Endothelial cell of umbilical vein (primary cell): ENCODE data around the gene SLC39A5. TPM values are rescaled to one million over a fixed set of nuclear protein-coding genes. Genes with fewer than 3 reads are reported as not detected.
A peak's percentile ranks its signal among the peaks of the same experiment; 100 is the strongest.

Experiments used
- BruUV-seq: library from RNA; stranded (reverse); fragments of 400-500 nt; replicated peaks from 2 replicates; lab custom pipeline; 2021; lab: Mats Ljungman, UMichigan
- CTCF ChIA-PET: fragments of 300-600, 350-600 bp; sonication (Branson Sonifier 250); formaldehyde crosslinking; loops from one replicate; lab custom pipeline; 2021; ENCODE audit warnings: antibody characterized with exemption, inconsistent platforms; lab: Charles Lee
- POLR2A ChIA-PET: fragments of 300-600, 350-600 bp; sonication (Branson Sonifier 250); formaldehyde crosslinking; loops from one replicate; lab custom pipeline; 2021; ENCODE audit warnings: antibody characterized with exemption, inconsistent platforms; lab: Charles Lee
- DNase-seq: peaks from one replicate; pipeline ENCODE4 v3.0.0-alpha.2; 2011; ENCODE audit warnings: low read depth, low spot score
- FAIRE-seq: peaks from 2 replicates; lab custom pipeline; 2011; peaks lifted over from hg19 to GRCh38; lab: Jason Lieb, UNC
- H2AFZ ChIP-seq: 2 replicates; pipeline ENCODE4 v1.6.0; 2012; ENCODE audit warnings: low read depth, low read length, control low read depth, inconsistent platforms
- H3K27ac ChIP-seq: 2 replicates; pipeline ENCODE4 v1.5.1; 2011; ENCODE audit warnings: low read depth, mild to moderate bottlenecking, control low read depth, low read length, moderate library complexity; ENCODE audit not compliant: insufficient read depth
- H3K27me3 ChIP-seq, 2 experiments: 2 replicates each; pipeline versions ENCODE4 v1.6.0 to v1.6.1; 2011; ENCODE audit warnings: low read length in 2 of 2, mixed read lengths in 1 of 2; ENCODE audit not compliant: control insufficient read depth in 2 of 2, insufficient read depth in 2 of 2
- H3K36me3 ChIP-seq, 2 experiments: 2 replicates in 1 of 2; 3 replicates in 1 of 2; pipeline ENCODE4 v1.5.1; 2011; ENCODE audit warnings: low read length in 2 of 2, mild to moderate bottlenecking in 1 of 2, moderate library complexity in 1 of 2; ENCODE audit not compliant: control insufficient read depth in 2 of 2, insufficient read depth in 2 of 2; ENCODE audit errors: extremely low read depth in 1 of 2
- H3K4me1 ChIP-seq: 3 replicates; pipeline ENCODE4 v1.5.1; 2011; ENCODE audit warnings: mild to moderate bottlenecking, low read length; ENCODE audit not compliant: control insufficient read depth, insufficient read depth; ENCODE audit errors: extremely low read depth
- H3K4me2 ChIP-seq: 2 replicates; pipeline ENCODE4 v1.6.1; 2011; ENCODE audit warnings: low read length, control low read depth, mixed read lengths; ENCODE audit not compliant: insufficient read depth
- H3K4me3 ChIP-seq, 3 experiments: fragments of 200-600 bp in 1 of 3; sonication (generic), shearing (Covaris generic) in 1 of 3; replicated peaks in 1 of 3; 2 replicates each; pipeline ENCODE4 v1.5.1; 2011 to 2016; ENCODE audit warnings: control low read depth in 3 of 3, low read length in 3 of 3, mild to moderate bottlenecking in 2 of 3, inconsistent platforms in 1 of 3, low read depth in 1 of 3, moderate library complexity in 1 of 3; ENCODE audit not compliant: insufficient read depth in 1 of 3
- H3K79me2 ChIP-seq: 2 replicates; pipeline ENCODE4 v1.6.0; 2012; ENCODE audit warnings: low read length, inconsistent platforms; ENCODE audit not compliant: control insufficient read depth, insufficient read depth
- H3K9ac ChIP-seq: replicated peaks from 2 replicates; pipeline ENCODE3; 2011; ENCODE audit warnings: low read length, control low read depth; ENCODE audit not compliant: insufficient read depth; ENCODE audit errors: extremely low read depth
- H3K9me1 ChIP-seq: replicated peaks from 3 replicates; pipeline ENCODE4 v1.6.0; 2011; ENCODE audit warnings: mild to moderate bottlenecking, low read length; ENCODE audit not compliant: control insufficient read depth, insufficient read depth; ENCODE audit errors: extremely low read depth
- H3K9me3 ChIP-seq: replicated peaks from 2 replicates; pipeline ENCODE4 v1.5.1; 2012; ENCODE audit warnings: low read length, inconsistent platforms; ENCODE audit not compliant: control insufficient read depth, insufficient read depth
- H4K20me1 ChIP-seq: replicated peaks from 2 replicates; pipeline ENCODE3; 2011; ENCODE audit warnings: mild to moderate bottlenecking, low read length; ENCODE audit not compliant: control insufficient read depth, insufficient read depth; ENCODE audit errors: extremely low read depth
- CTCF ChIP-seq, 2 donors: IDR thresholded peaks; 1 replicate in 1 of 2; 2 replicates in 1 of 2; pipeline ENCODE4 v1.5.1; 2011; ENCODE audit warnings: low read length in 2 of 2, mild to moderate bottlenecking in 2 of 2, moderate library complexity in 2 of 2, control low read depth in 1 of 2, inconsistent platforms in 1 of 2, low read depth in 1 of 2; ENCODE audit not compliant: insufficient read depth in 1 of 2; ENCODE audit errors: extremely low read depth in 1 of 2
- EZH2 ChIP-seq: IDR thresholded peaks from 2 replicates; pipeline ENCODE4 v1.6.1; 2012; ENCODE audit warnings: borderline replicate concordance, low read depth, mild to moderate bottlenecking, moderate library complexity, low read length, inconsistent platforms; ENCODE audit not compliant: severe bottlenecking
- FOS ChIP-seq: IDR thresholded peaks from 2 replicates; pipeline ENCODE4 v1.6.1; 2011; ENCODE audit warnings: mild to moderate bottlenecking, low read length, moderate library complexity, borderline replicate concordance; ENCODE audit not compliant: insufficient read depth
- GATA2 ChIP-seq: IDR thresholded peaks from 2 replicates; pipeline ENCODE4 v1.7.0; 2011; ENCODE audit warnings: low read depth, mild to moderate bottlenecking, moderate library complexity, mixed read lengths, low read length; ENCODE audit not compliant: insufficient read length, insufficient read depth
- JUN ChIP-seq: IDR thresholded peaks from 2 replicates; pipeline ENCODE4 v1.6.1; 2011; ENCODE audit warnings: borderline replicate concordance, low read depth; ENCODE audit not compliant: insufficient read length, insufficient read depth
- MYC ChIP-seq: IDR thresholded peaks from one replicate; pipeline ENCODE4 v1.6.1; 2011; ENCODE audit warnings: mild to moderate bottlenecking, low read depth, low read length
- POLR2A ChIP-seq: IDR thresholded peaks from 2 replicates; pipeline ENCODE4 v1.6.1; 2012; ENCODE audit warnings: low read depth, mild to moderate bottlenecking, control low read depth, low read length
- POLR2AphosphoS5 ChIP-seq: IDR thresholded peaks from 2 replicates; pipeline ENCODE4 v1.6.1; 2012; ENCODE audit warnings: low read depth, mild to moderate bottlenecking, control low read depth, low read length, moderate library complexity; ENCODE audit not compliant: insufficient read depth
- dilution Hi-C: fragments of 300-500 bp; cut with MboI; formaldehyde crosslinking; loops from one replicate; pipeline ENCODE4 v1.15.0; 2019; ENCODE audit warnings: low sequenced_read_pairs; ENCODE audit not compliant: extremely low pct_ligation_motif_present
- intact Hi-C: fragments of 100-400 bp; cut with micrococcal nuclease; formaldehyde crosslinking; loops from one replicate; pipeline ENCODE4 v1.10.0; 2022
- polyA plus RNA-seq, 4 experiments: library from polyadenylated mRNA; depleted of rRNA in 3 of 4; stranded (reverse) in 3 of 4; unstranded in 1 of 4; fragments of >200 nt; gene quantifications; 2 replicates each; pipeline versions ENCODE4 v1.2.1 to v1.2.3, GENCODE V29; 2011 to 2012; ENCODE audit warnings: missing spikeins in 1 of 4
- total RNA-seq: library from RNA; stranded (reverse); gene quantifications from 2 replicates; pipeline ENCODE4 v1.2.3, GENCODE V29; 2021
- TF ChIP-seq, protein P1 (sequence below): IDR thresholded peaks from 2 replicates; pipeline ENCODE4 v1.6.1; 2011; ENCODE audit not compliant: insufficient read depth, insufficient read length

The SLC39A5 gene
- total and polyA plus RNA-seq, 2 donors (not counting 3 experiments of a cell fraction or from before 2014, with no cell fraction given): 0.10 TPM; not detected in 1

DNA sequence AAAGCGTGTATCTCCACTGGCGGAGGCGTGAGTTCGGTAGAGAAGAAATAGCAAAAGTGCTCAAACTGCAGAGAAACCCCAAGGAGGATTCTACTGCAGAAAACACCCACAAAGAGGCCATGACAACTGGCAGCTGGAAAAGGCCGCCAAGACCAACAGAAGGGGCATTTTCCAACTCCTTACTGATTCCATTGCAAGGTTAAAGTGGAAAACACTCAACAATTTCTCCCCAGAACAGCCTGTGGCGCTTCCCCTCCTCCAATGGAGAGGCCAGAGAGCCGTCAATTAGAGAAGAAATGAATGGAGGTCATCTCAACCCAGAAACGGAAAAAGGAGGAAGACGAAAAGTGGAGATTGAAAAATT is 29.0 kb downstream of the SLC39A5 start:
- Histone ChIP-seq H3K27ac (no peak overlapping the region), H3K9me3 (no peaks in the 10 kb centered on the region), H3K4me2 (peak overlapping the region; percentile 80), H3K4me1 (peaks cover 18% of the 10 kb centered on the region), H3K36me3 (peaks cover 11 to 18% of the 10 kb centered on the region in 2 experiments), H3K79me2 (peaks cover 26% of the 10 kb centered on the region), H3K4me3 (peak overlapping the region; percentile 84 to 96 (median 91)), H3K27me3 (no peaks in the 10 kb centered on the region), H2AFZ (peak overlapping the region; percentile 87), H3K9me1 (no peaks in the 10 kb centered on the region), H4K20me1 (no peaks in the 10 kb centered on the region), H3K9ac (peak overlapping the region; percentile 81)
- POLR2A ChIA-PET: interaction anchor here (1.6 kb wide), 1 partner anchor 37 kb away, joined by 3 read pairs; the partner anchor contains the start of gene RNF41
- DNase-seq: no peak
- BruUV-seq: no TSS peak
- no peak for FAIRE-seq
- intact Hi-C loops (loop anchor here (1.0 kb wide), 4 partner anchors 7 to 141 kb away; partner anchors contain the start of genes COQ10A, NABP2 and ZC3H10), dilution Hi-C loops (no loop called here)
- CTCF ChIA-PET: interaction anchor here (1.2 to 4.0 kb wide), 9 partner anchors 9 to 205 kb away, joined by 3 to 50 read pairs (median 11); partner anchors contain the start of genes COQ10A, RNF41 and SMARCC2
- TF ChIP-seq CTCF (IDR thresholded peaks at IDR 0.05; ENCODE audit: extremely low read depth in 1 of 2, insufficient read depth in 1 of 2, low read depth in 1 of 2, low read length in 2 of 2): no peak
- TF ChIP-seq, protein P1, sequence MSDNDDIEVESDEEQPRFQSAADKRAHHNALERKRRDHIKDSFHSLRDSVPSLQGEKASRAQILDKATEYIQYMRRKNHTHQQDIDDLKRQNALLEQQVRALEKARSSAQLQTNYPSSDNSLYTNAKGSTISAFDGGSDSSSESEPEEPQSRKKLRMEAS: no peak
- TF ChIP-seq EZH2: no peak
- no peak for TF ChIP-seq POLR2AphosphoS5
- TF ChIP-seq FOS: no peak
- TF ChIP-seq JUN: no peak
- no peak for TF ChIP-seq POLR2A
- TF ChIP-seq MYC: no peak
- no peak for TF ChIP-seq GATA2
